Measurements from ENCODE around the gene MLIP.

MLIP gene

GRCh38 chr6:54138795-54139194 lies 27.6 kb downstream of the MLIP start:
- no peak overlapping the region for H3K27ac ChIP-seq (ENCODE audit: low read length)
- H3K27me3 ChIP-seq (ENCODE audit: control insufficient read depth in 1 of 2, insufficient read depth in 2 of 2, low read length in 2 of 2) = no peaks in the 10 kb centered on the region
- no peaks in the 10 kb centered on the region for H3K36me3 ChIP-seq (ENCODE audit: control insufficient read depth in 2 of 2, insufficient read depth in 2 of 2, low read length in 2 of 2)
- H3K4me1 ChIP-seq (ENCODE audit: control insufficient read depth, insufficient read depth, low read length) = no peaks in the 10 kb centered on the region
- H3K9me3 ChIP-seq (ENCODE audit: control insufficient read depth in 2 of 2, low read length in 2 of 2) = no peaks in the 10 kb centered on the region
- H3K9ac ChIP-seq (ENCODE audit: low read length in 2 of 2) = no peak overlapping the region
- no peak overlapping the region for H3K4me3 ChIP-seq (ENCODE audit: low read length in 2 of 2)

DNA sequence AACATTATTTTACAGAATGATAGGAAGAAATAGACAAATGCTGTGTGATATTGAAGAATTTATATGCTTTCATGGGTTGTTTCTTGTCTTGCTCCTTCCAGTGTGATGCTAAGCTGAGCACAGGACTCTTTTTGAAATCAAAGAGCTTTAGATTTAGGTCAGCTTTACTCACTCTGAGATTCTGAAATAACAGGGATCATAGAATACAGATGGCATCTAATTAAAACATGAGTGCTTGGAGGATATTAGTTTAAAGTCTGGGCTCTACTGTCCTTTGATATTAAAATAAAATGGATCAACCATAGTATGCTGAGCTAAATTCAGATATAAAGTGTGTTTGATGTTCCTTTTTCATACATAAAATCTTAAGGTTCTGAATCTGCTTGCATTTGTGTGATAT lies 29.6 kb downstream of the MLIP start:
- Histone ChIP-seq H3K9me3 (ENCODE audit: control insufficient read depth in 2 of 2, low read length in 2 of 2) (no peaks in the 10 kb centered on the region), H3K27me3 (ENCODE audit: control insufficient read depth in 1 of 2, insufficient read depth in 2 of 2, low read length in 2 of 2) (no peaks in the 10 kb centered on the region), H3K4me3 (ENCODE audit: low read length in 2 of 2) (no peak overlapping the region), H3K36me3 (ENCODE audit: control insufficient read depth in 2 of 2, insufficient read depth in 2 of 2, low read length in 2 of 2) (no peaks in the 10 kb centered on the region), H3K27ac (ENCODE audit: low read length) (no peak overlapping the region), H3K4me1 (ENCODE audit: control insufficient read depth, insufficient read depth, low read length) (no peaks in the 10 kb centered on the region), H3K9ac (ENCODE audit: low read length in 2 of 2) (no peak overlapping the region)

DNA sequence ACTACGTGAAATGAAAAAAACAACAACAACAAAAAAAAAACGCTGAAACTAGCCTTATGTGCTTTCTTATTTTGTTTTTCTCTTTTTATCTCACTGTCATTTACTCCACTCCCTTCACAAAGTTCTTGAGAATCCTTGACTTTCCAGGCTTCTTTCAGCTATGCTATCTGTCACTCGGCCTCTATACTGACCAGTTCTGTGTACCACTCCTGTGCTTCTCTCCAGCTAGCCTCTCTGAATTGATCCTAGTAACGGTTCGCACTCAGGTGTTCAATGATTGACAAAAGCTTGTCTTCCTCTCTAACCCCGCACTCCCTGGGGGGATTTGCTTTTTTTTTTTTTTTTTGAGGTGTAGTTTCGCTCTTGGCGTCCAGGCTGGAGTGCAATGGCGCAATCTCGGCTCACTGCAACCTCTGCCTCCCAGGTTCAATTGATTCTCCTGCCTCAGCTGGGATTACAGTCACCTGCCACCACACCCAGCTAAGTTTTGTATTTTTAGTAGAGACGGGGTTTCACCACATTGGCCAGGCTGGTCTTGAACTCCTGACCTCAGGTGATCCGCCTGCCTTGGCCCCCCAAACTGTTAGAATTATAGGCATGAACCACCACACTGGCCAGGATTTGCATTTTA lies 31.8 kb downstream of the MLIP start:
- Histone ChIP-seq H3K27me3 (ENCODE audit: control insufficient read depth in 1 of 2, insufficient read depth in 2 of 2, low read length in 2 of 2) (no peaks in the 10 kb centered on the region), H3K9me3 (ENCODE audit: control insufficient read depth in 2 of 2, low read length in 2 of 2) (no peaks in the 10 kb centered on the region), H3K9ac (ENCODE audit: low read length in 2 of 2) (no peak overlapping the region), H3K27ac (ENCODE audit: low read length) (no peak overlapping the region), H3K4me3 (ENCODE audit: low read length in 2 of 2) (no peak overlapping the region), H3K4me1 (ENCODE audit: control insufficient read depth, insufficient read depth, low read length) (no peaks in the 10 kb centered on the region), H3K36me3 (ENCODE audit: control insufficient read depth in 2 of 2, insufficient read depth in 2 of 2, low read length in 2 of 2) (no peaks in the 10 kb centered on the region)

- Histone ChIP-seq H3K4me3 (ENCODE audit: low read length in 2 of 2) (no peak overlapping the region), H3K36me3 (ENCODE audit: control insufficient read depth in 2 of 2, insufficient read depth in 2 of 2, low read length in 2 of 2) (no peaks in the 10 kb centered on the region), H3K9ac (ENCODE audit: low read length in 2 of 2) (no peak overlapping the region), H3K4me1 (ENCODE audit: control insufficient read depth, insufficient read depth, low read length) (no peaks in the 10 kb centered on the region), H3K27ac (ENCODE audit: low read length) (no peak overlapping the region), H3K27me3 (ENCODE audit: control insufficient read depth in 1 of 2, insufficient read depth in 2 of 2, low read length in 2 of 2) (no peaks in the 10 kb centered on the region), H3K9me3 (ENCODE audit: control insufficient read depth in 2 of 2, low read length in 2 of 2) (no peaks in the 10 kb centered on the region)
Observed at GRCh38 chr6:54151861-54152260, 40.6 kb downstream of the MLIP start.

- Histone ChIP-seq H3K27ac (ENCODE audit: low read length) (no peak overlapping the region), H3K27me3 (ENCODE audit: control insufficient read depth in 1 of 2, insufficient read depth in 2 of 2, low read length in 2 of 2) (no peaks in the 10 kb centered on the region), H3K4me1 (ENCODE audit: control insufficient read depth, insufficient read depth, low read length) (no peaks in the 10 kb centered on the region), H3K9me3 (ENCODE audit: control insufficient read depth in 2 of 2, low read length in 2 of 2) (no peaks in the 10 kb centered on the region), H3K9ac (ENCODE audit: low read length in 2 of 2) (no peak overlapping the region), H3K4me3 (ENCODE audit: low read length in 2 of 2) (no peak overlapping the region), H3K36me3 (ENCODE audit: control insufficient read depth in 2 of 2, insufficient read depth in 2 of 2, low read length in 2 of 2) (no peaks in the 10 kb centered on the region)
Observed at GRCh38 chr6:54156650-54157250, 45.5 kb downstream of the MLIP start.

GRCh38 chr6:54157405-54157804 lies 46.2 kb downstream of the MLIP start:
- Histone ChIP-seq H3K27me3 (ENCODE audit: control insufficient read depth in 1 of 2, insufficient read depth in 2 of 2, low read length in 2 of 2) (no peaks in the 10 kb centered on the region), H3K4me1 (ENCODE audit: control insufficient read depth, insufficient read depth, low read length) (no peaks in the 10 kb centered on the region), H3K36me3 (ENCODE audit: control insufficient read depth in 2 of 2, insufficient read depth in 2 of 2, low read length in 2 of 2) (no peaks in the 10 kb centered on the region), H3K9ac (ENCODE audit: low read length in 2 of 2) (no peak overlapping the region), H3K4me3 (ENCODE audit: low read length in 2 of 2) (no peak overlapping the region), H3K9me3 (ENCODE audit: control insufficient read depth in 2 of 2, low read length in 2 of 2) (no peaks in the 10 kb centered on the region), H3K27ac (ENCODE audit: low read length) (no peak overlapping the region)

GRCh38 chr6:54173089-54173488 lies 61.8 kb downstream of the MLIP start:
- no peak overlapping the region for H3K27ac ChIP-seq (ENCODE audit: low read length)
- no peaks in the 10 kb centered on the region for H3K9me3 ChIP-seq (ENCODE audit: control insufficient read depth in 2 of 2, low read length in 2 of 2)
- no peak overlapping the region for H3K4me3 ChIP-seq (ENCODE audit: low read length in 2 of 2)
- no peaks in the 10 kb centered on the region for H3K36me3 ChIP-seq (ENCODE audit: control insufficient read depth in 2 of 2, insufficient read depth in 2 of 2, low read length in 2 of 2)
- no peak overlapping the region for H3K9ac ChIP-seq (ENCODE audit: low read length in 2 of 2)
- no peaks in the 10 kb centered on the region for H3K4me1 ChIP-seq (ENCODE audit: control insufficient read depth, insufficient read depth, low read length)
- no peaks in the 10 kb centered on the region for H3K27me3 ChIP-seq (ENCODE audit: control insufficient read depth in 1 of 2, insufficient read depth in 2 of 2, low read length in 2 of 2)

DNA sequence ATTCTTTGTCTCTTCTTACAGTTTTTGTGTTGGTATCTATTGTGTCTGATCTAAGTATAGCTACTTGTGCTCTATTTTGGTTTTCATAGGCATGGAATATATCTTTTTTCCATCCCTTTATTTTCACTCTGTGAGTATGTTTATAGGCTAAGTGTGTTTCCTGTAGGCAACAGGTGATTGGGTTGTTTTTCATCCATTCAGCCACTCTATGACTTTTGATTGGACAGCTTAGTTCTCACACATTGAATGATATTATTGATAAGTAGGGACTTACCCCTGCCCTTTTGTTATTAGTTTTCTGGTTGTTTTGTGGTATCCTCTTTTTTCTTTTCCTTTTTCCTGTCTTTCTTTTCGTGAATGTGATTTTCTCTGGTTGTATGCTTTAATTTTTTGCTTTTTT lies 67.9 kb downstream of the MLIP start:
- no peaks in the 10 kb centered on the region for H3K36me3 ChIP-seq (ENCODE audit: control insufficient read depth in 2 of 2, insufficient read depth in 2 of 2, low read length in 2 of 2)

GRCh38 chr6:54183616-54184015 lies 72.4 kb downstream of the MLIP start:
- Histone ChIP-seq H3K36me3 (ENCODE audit: control insufficient read depth in 2 of 2, insufficient read depth in 2 of 2, low read length in 2 of 2) (no peaks in the 10 kb centered on the region), H3K9ac (ENCODE audit: low read length in 2 of 2) (no peak overlapping the region), H3K9me3 (ENCODE audit: control insufficient read depth in 2 of 2, low read length in 2 of 2) (no peaks in the 10 kb centered on the region), H3K4me3 (ENCODE audit: low read length in 2 of 2) (no peak overlapping the region), H3K27ac (ENCODE audit: low read length) (no peak overlapping the region), H3K27me3 (ENCODE audit: control insufficient read depth in 1 of 2, insufficient read depth in 2 of 2, low read length in 2 of 2) (no peaks in the 10 kb centered on the region), H3K4me1 (ENCODE audit: control insufficient read depth, insufficient read depth, low read length) (no peaks in the 10 kb centered on the region)

More for the DNA sequence above, 67.9 kb downstream of the MLIP start:
- H3K27me3 ChIP-seq (ENCODE audit: control insufficient read depth in 1 of 2, insufficient read depth in 2 of 2, low read length in 2 of 2) = no peaks in the 10 kb centered on the region
- no peaks in the 10 kb centered on the region for H3K4me1 ChIP-seq (ENCODE audit: control insufficient read depth, insufficient read depth, low read length)
- no peak overlapping the region for H3K4me3 ChIP-seq (ENCODE audit: low read length in 2 of 2)
- no peak overlapping the region for H3K9ac ChIP-seq (ENCODE audit: low read length in 2 of 2)
- H3K27ac ChIP-seq (ENCODE audit: low read length) = no peak overlapping the region
- H3K9me3 ChIP-seq (ENCODE audit: control insufficient read depth in 2 of 2, low read length in 2 of 2) = no peaks in the 10 kb centered on the region

GRCh38 chr6:54185885-54186284 lies 74.6 kb downstream of the MLIP start:
- Histone ChIP-seq H3K4me1 (ENCODE audit: control insufficient read depth, insufficient read depth, low read length) (no peaks in the 10 kb centered on the region), H3K27me3 (ENCODE audit: control insufficient read depth in 1 of 2, insufficient read depth in 2 of 2, low read length in 2 of 2) (no peaks in the 10 kb centered on the region)

GRCh38 chr6:54188846-54189245 lies 77.6 kb downstream of the MLIP start:
- H3K36me3 ChIP-seq (ENCODE audit: control insufficient read depth in 2 of 2, insufficient read depth in 2 of 2, low read length in 2 of 2) = no peaks in the 10 kb centered on the region

More at GRCh38 chr6:54185885-54186284, 74.6 kb downstream of the MLIP start:
- Histone ChIP-seq H3K36me3 (ENCODE audit: control insufficient read depth in 2 of 2, insufficient read depth in 2 of 2, low read length in 2 of 2) (no peaks in the 10 kb centered on the region), H3K4me3 (ENCODE audit: low read length in 2 of 2) (no peak overlapping the region), H3K27ac (ENCODE audit: low read length) (no peak overlapping the region), H3K9me3 (ENCODE audit: control insufficient read depth in 2 of 2, low read length in 2 of 2) (no peaks in the 10 kb centered on the region), H3K9ac (ENCODE audit: low read length in 2 of 2) (no peak overlapping the region)

More at GRCh38 chr6:54188846-54189245, 77.6 kb downstream of the MLIP start:
- H3K4me1 ChIP-seq (ENCODE audit: control insufficient read depth, insufficient read depth, low read length) = no peaks in the 10 kb centered on the region
- H3K27me3 ChIP-seq (ENCODE audit: control insufficient read depth in 1 of 2, insufficient read depth in 2 of 2, low read length in 2 of 2) = no peaks in the 10 kb centered on the region
- no peak overlapping the region for H3K27ac ChIP-seq (ENCODE audit: low read length)
- no peak overlapping the region for H3K9ac ChIP-seq (ENCODE audit: low read length in 2 of 2)
- H3K4me3 ChIP-seq (ENCODE audit: low read length in 2 of 2) = no peak overlapping the region
- no peaks in the 10 kb centered on the region for H3K9me3 ChIP-seq (ENCODE audit: control insufficient read depth in 2 of 2, low read length in 2 of 2)

All from stomach smooth muscle (tissue), 2 donors.